Small intestine (tissue), 7 donors: ENCODE data around the gene APLN. TPM values are rescaled to one million over a fixed set of nuclear protein-coding genes. Genes with fewer than 3 reads are reported as not detected.

Experiments used
- DNase-seq, 2 donors: peaks; one replicate each; pipeline versions ENCODE4 v3.0.0 to v3.0.0-alpha.2; 2013
- FAIRE-seq: peaks from 2 replicates; lab custom pipeline; 2012; peaks lifted over from hg19 to GRCh38; lab: Jason Lieb, UNC
- H3K27ac ChIP-seq, 3 donors: one replicate each; pipeline ENCODE4 v1.5.1; 2013; ENCODE audit warnings: low read length in 2 of 3, mild to moderate bottlenecking in 2 of 3, control low read depth in 1 of 3, inconsistent platforms in 1 of 3, low read depth in 1 of 3, moderate library complexity in 1 of 3
- H3K27me3 ChIP-seq, 3 donors: one replicate each; pipeline ENCODE4 v1.6.1; 2013; ENCODE audit warnings: low read length in 3 of 3, inconsistent platforms in 1 of 3; ENCODE audit not compliant: control insufficient read depth in 3 of 3, insufficient read depth in 3 of 3
- H3K36me3 ChIP-seq, 3 donors: one replicate each; pipeline ENCODE4 v1.6.1; 2013; ENCODE audit warnings: low read length in 3 of 3, inconsistent platforms in 1 of 3, low read depth in 1 of 3, mild to moderate bottlenecking in 1 of 3, moderate library complexity in 1 of 3; ENCODE audit not compliant: control insufficient read depth in 3 of 3, insufficient read depth in 2 of 3
- H3K4me1 ChIP-seq, 3 donors: one replicate each; pipeline ENCODE4 v1.6.1; 2013; ENCODE audit warnings: low read length in 2 of 3, inconsistent platforms in 1 of 3, low read depth in 1 of 3, mild to moderate bottlenecking in 1 of 3, moderate library complexity in 1 of 3; ENCODE audit not compliant: control insufficient read depth in 3 of 3, insufficient read depth in 2 of 3
- H3K4me3 ChIP-seq, 3 donors: one replicate each; pipeline ENCODE4 v1.5.1; 2013; ENCODE audit warnings: low read length in 3 of 3, control low read depth in 1 of 3, inconsistent platforms in 1 of 3, low read depth in 1 of 3, mild to moderate bottlenecking in 1 of 3, moderate library complexity in 1 of 3
- H3K9me3 ChIP-seq, 2 donors: one replicate each; pipeline ENCODE4 v1.6.1; 2013; ENCODE audit warnings: low read depth in 1 of 2, low read length in 1 of 2; ENCODE audit not compliant: control insufficient read depth in 2 of 2, insufficient read depth in 1 of 2
- WGBS, 3 donors: extraction: QIAGEN DNeasy Blood & Tissue Kit; methylation state at CpG; one replicate each; pipeline ENCODE4 v1.1.7; 2013; 5-methylcytosine and 5-hydroxymethylcytosine counted together
- polyA plus RNA-seq, 4 donors: library from polyadenylated mRNA; stranded (reverse) in 3 of 4; unstranded in 1 of 4; fragments of 200-250 nt in 3 of 4; fragments of 120-200 nt in 1 of 4; gene quantifications; one replicate each; pipeline versions ENCODE4 v1.2.1 to v1.2.3, GENCODE V29; 2013
- donor health status: healthy with polysubstance abuse.
- donor health status: control.
- donor health status: control.
- donor health status: Bipolar disorder and iron deficiency.
- donor health status: healthy.

The APLN gene
- polyA plus RNA-seq, 4 donors: 0.27 to 1.5 (median 1.2) TPM; not detected in 1

- Histone ChIP-seq H3K36me3 (no peaks in the 10 kb centered on the region), H3K27me3 (no peaks in the 10 kb centered on the region), H3K4me1 (peaks cover 0 to 13% (median 0%) of the 10 kb centered on the region in 3 donors), H3K4me3 (no peak overlapping the region), H3K9me3 (peaks cover 0 to 10% of the 10 kb centered on the region in 2 donors), H3K27ac (no peak overlapping the region)
- 70 to 85% (median 84%) methylated on average over 3 of the region's 3 CpGs for WGBS, 3 donors
- no peak for DNase-seq
- FAIRE-seq: no peak
These were observed 13.3 kb downstream of the APLN start for GRCh38 chrX:129641469-129641868.

- WGBS, 3 donors: 64 to 95% (median 71%) methylated on average over 1 of the region's 1 CpG
- FAIRE-seq: no peak
These were observed 14.0 kb downstream of the APLN start for GRCh38 chrX:129640737-129641136.

GRCh38 chrX:129638917-129639316 lies 15.8 kb downstream of the APLN start:
- Histone ChIP-seq H3K4me1 (peaks cover 0 to 29% (median 0%) of the 10 kb centered on the region in 3 donors), H3K4me3 (no peak overlapping the region), H3K9me3 (peaks cover 0 to 10% of the 10 kb centered on the region in 2 donors), H3K27me3 (no peaks in the 10 kb centered on the region), H3K27ac (no peak overlapping the region), H3K36me3 (no peaks in the 10 kb centered on the region)
- DNase-seq (no peak), FAIRE-seq (no peak)
- WGBS, 3 donors: 77 to 90% (median 80%) methylated on average over 7 to 8 of the region's 8 CpGs

More at GRCh38 chrX:129640737-129641136, 14.0 kb downstream of the APLN start:
- peaks cover 0 to 17% (median 0%) of the 10 kb centered on the region in 3 donors for H3K4me1 ChIP-seq
- no peak overlapping the region for H3K27ac ChIP-seq
- H3K9me3 ChIP-seq: peaks cover 0 to 10% of the 10 kb centered on the region in 2 donors
- no peak overlapping the region for H3K4me3 ChIP-seq
- H3K36me3 ChIP-seq: no peaks in the 10 kb centered on the region
- H3K27me3 ChIP-seq: no peaks in the 10 kb centered on the region
- no peak for DNase-seq

GRCh38 chrX:129637217-129638109 lies 17.3 kb downstream of the APLN start:
- peak overlapping the region; percentile 29 to 86 (median 68) for H3K27ac ChIP-seq
- peak; percentile 70 for DNase-seq
- no peaks in the 10 kb centered on the region for H3K36me3 ChIP-seq
- H3K27me3 ChIP-seq: no peaks in the 10 kb centered on the region
- H3K4me3 ChIP-seq: no peak overlapping the region
- FAIRE-seq: no peak
- 18 to 26% (median 25%) methylated on average over 12 to 13 of the region's 13 CpGs for WGBS, 3 donors
- peaks cover 0 to 10% of the 10 kb centered on the region in 2 donors for H3K9me3 ChIP-seq
- peaks cover 0 to 29% (median 0%) of the 10 kb centered on the region in 3 donors for H3K4me1 ChIP-seq

GRCh38 chrX:129636175-129636681 lies 18.5 kb downstream of the APLN start:
- Histone ChIP-seq H3K9me3 (peaks cover 0 to 3% of the 10 kb centered on the region in 2 donors), H3K27me3 (no peaks in the 10 kb centered on the region), H3K4me1 (peaks cover 0 to 29% (median 0%) of the 10 kb centered on the region in 3 donors), H3K4me3 (no peak overlapping the region), H3K27ac (peak overlapping the region; percentile 75 to 92 (median 91)), H3K36me3 (no peaks in the 10 kb centered on the region)
- WGBS, 3 donors: 15 to 47% (median 32%) methylated on average over 8 of the region's 8 CpGs
- FAIRE-seq: no peak
- peak; percentile 90 to 94 for DNase-seq

- peaks cover 0 to 29% (median 0%) of the 10 kb centered on the region in 3 donors for H3K4me1 ChIP-seq
- H3K36me3 ChIP-seq: no peaks in the 10 kb centered on the region
- no peak for FAIRE-seq
These were observed 20.2 kb downstream of the APLN start for GRCh38 chrX:129634541-129634940.

GRCh38 chrX:129632443-129632842 lies 22.3 kb downstream of the APLN start:
- 66 to 92% (median 73%) methylated on average over 6 to 7 of the region's 7 CpGs for WGBS, 3 donors
- Histone ChIP-seq H3K27me3 (no peaks in the 10 kb centered on the region), H3K27ac (no peak overlapping the region), H3K4me1 (peaks cover 0 to 26% (median 0%) of the 10 kb centered on the region in 3 donors), H3K9me3 (no peaks in the 10 kb centered on the region), H3K4me3 (no peak overlapping the region), H3K36me3 (no peaks in the 10 kb centered on the region)
- DNase-seq (no peak), FAIRE-seq (no peak)

More at GRCh38 chrX:129634541-129634940, 20.2 kb downstream of the APLN start:
- no peak for DNase-seq
- H3K27me3 ChIP-seq: no peaks in the 10 kb centered on the region
- no peak overlapping the region for H3K27ac ChIP-seq
- no peak overlapping the region for H3K4me3 ChIP-seq
- WGBS, 3 donors: 69 to 80% (median 79%) methylated on average over 6 to 7 of the region's 7 CpGs
- no peaks in the 10 kb centered on the region for H3K9me3 ChIP-seq

GRCh38 chrX:129631849-129632248 lies 22.9 kb downstream of the APLN start:
- H3K9me3 ChIP-seq: no peaks in the 10 kb centered on the region
- H3K4me3 ChIP-seq: no peak overlapping the region
- H3K27me3 ChIP-seq: no peaks in the 10 kb centered on the region
- whole genome bisulfite sequencing, 3 donors: 79 to 84% (median 84%) methylated on average over 4 to 5 of the region's 5 CpGs
- peaks cover 0 to 20% (median 0%) of the 10 kb centered on the region in 3 donors for H3K4me1 ChIP-seq
- H3K27ac ChIP-seq: no peak overlapping the region
- DNase-seq: no peak
- no peaks in the 10 kb centered on the region for H3K36me3 ChIP-seq
- no peak for FAIRE-seq
